GM21786 (cell line): Measurements from ENCODE around the gene CASP1.

Experiments
- ATAC-seq: cut with Tn5 transposase; IDR thresholded peaks from one replicate; pipeline ENCODE4 v1.9.1; 2021; ENCODE audit not compliant: unreplicated experiment

Gene CASP1

GRCh38 chr11:105046898-105047579 lies 12.1 kb upstream of the CASP1 start:
- ATAC-seq = no peak

DNA sequence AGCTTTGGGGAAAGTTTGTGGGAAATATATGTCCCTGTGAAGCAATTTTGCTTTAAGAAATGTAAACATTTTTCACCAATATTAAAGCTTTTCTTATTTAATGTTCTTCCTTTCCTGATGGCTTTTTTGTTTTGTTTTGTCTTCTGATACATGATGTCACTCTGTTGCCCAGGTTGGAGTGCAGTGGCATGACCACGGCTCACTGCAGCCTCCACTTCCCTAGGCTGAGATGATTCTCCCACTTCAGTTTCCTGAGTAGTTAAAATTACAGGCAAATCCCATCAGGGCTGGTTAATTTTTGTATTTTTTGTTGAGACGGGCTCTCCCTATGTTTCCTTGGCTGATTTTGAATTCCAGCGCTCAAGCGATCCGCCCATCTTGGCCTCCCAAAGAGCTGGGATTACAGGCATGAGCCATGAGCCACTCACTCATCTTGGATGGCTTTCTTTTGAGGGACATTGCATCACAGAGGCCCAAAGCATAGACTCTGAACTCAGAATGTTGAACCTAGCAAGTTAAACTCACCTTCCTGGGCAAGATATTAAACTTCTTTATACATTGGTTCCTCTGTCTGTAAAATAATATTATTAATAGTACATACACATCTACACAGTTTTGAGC lies 10.8 kb upstream of the CASP1 start:
- no peak for ATAC-seq

DNA sequence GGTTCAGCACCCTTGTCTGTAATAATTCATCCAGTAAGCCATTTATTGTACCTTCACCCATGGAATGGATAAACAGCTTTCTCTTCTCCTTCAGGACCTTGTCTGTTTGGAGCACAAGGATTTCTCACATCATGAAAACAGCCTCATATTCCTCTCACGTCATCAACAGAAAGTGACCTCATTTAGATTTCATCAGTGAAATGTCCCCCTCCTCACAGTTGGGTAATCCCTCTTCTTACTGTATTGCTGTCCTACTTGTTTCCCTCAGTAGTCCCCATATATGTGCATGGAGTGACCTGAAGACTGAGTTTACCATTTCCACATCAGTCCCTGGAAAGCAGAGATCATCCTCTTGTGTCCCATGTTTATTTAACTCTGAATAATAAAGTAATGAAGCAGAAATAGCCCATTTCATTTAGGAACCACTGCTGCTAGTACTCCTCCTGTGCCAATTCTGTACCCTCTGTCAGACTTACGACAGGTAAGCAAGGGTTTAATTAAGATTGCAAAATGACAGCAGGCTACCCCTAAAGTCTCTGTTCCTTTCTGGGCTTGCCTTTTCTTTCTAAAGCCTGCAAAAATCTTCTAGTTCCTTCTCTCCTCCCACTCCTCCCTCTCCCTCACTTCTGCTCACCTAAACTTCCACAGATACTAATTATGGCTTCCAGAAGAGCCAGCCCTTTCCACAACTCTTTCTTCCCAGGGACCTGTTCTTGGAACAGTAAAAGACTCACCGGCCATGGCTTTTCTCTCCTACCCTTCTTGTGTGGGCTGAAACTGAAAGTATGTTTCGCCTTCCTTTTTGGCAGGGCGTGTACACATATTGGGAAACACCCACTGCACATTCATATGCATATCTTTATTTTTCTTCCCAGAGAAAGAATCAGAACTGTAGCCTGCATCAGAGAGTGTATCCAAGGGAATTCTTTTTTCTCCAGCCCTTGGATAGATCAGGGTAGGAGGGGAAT lies 9.9 kb upstream of the CASP1 start, which contains the start of gene CARD16:
Gene CARD16 (minus strand): TSS at position 779 of the 968 bp plus-strand sequence. CDS start 38 bp downstream, at position 741.
- peak; percentile 99 for ATAC-seq

DNA sequence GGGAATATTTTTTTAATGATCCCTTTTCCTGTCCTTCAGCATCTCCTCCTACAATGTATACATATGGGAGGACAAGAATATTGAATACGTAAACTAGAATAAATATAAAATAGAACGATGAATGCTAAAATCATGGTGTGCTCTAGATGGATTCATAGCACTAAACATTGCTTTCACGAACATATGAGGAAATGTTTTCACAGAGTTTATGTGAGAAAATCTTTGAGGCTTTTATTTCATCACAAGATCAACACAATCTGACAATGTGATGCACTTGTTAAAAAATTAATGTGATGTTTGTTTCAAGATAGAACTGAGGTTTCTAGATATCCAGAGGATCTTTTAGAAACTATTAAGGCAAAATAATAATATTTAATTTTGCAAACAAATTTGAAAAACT lies 7.2 kb upstream of the CASP1 start:
- ATAC-seq = no peak

- no peak for ATAC-seq
Observed at GRCh38 chr11:105040703-105041102, 5.8 kb upstream of the CASP1 start.

DNA sequence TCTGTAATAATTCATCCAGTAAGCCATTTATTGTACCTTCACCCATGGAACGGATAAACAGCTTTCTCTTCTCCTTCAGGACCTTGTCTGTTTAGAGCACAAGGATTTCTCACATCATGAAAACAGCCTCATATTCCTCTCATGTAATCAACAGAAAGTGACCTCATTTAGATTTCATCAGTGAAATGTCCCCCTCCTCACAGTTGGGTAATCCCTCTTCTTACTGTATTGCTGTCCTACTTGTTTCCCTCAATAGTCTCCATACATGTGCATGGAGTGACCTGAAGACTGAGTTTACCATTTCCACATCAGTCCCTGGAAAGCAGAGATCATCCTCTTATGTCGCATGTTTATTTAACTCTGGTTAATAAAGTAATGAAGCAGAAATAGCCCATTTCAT lies 556 bp downstream of the CASP1 start:
- peak; percentile 8 for ATAC-seq

GRCh38 chr11:105033781-105034180 lies 1.2 kb downstream of the CASP1 start:
- no peak for ATAC-seq

- no peak for ATAC-seq
Observed at GRCh38 chr11:105033343-105033742, 1.6 kb downstream of the CASP1 start.

GRCh38 chr11:105032495-105032894 lies 2.4 kb downstream of the CASP1 start:
- ATAC-seq = no peak

DNA sequence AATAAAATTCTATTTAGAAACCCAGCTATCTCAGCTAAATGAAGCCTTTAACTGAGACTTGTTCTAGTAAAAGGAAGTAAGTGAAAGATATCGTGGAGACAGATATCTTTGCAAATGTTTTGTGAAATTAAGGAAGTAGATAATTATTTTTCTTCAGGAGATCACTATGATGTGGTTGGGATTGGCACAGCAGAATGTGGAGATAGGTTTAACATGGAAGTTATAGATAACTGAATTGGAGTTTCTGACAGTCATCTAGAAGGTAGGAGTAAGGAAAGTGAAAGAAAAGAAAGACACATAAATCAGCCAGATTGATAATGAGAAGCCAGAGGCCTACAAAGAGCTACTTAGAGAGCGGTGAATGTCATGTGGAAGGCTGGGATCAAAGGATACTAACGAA lies 7.3 kb downstream of the CASP1 start:
- ATAC-seq = no peak

GRCh38 chr11:105024394-105024793 lies 10.6 kb downstream of the CASP1 start:
- no peak for ATAC-seq

DNA sequence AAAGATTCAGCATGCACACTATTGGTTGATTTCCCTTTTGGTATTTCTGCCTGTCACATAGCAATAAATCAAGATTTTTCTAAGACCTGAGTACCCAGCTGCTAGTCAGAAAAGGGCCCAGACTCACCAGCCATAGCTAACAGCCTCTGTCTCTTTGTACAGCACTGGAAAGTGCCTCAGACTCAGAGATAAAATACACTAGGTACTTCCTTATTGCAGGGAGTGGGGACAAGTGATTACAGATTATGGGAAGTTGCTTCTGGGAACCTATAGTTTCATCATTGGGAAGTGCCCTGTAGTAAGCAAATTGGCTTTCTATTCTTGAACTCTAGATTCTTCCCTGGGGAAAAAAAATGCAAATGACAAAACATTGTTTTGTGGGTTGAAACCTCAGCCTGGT lies 11.9 kb downstream of the CASP1 start, which contains the start of gene CASP5:
Gene CASP5 (minus strand): TSS at position 166 of the 400 bp plus-strand sequence. CDS start 32 bp downstream, at position 134.
- ATAC-seq = no peak

- no peak for ATAC-seq
Observed at GRCh38 chr11:105022527-105022926, 12.4 kb downstream of the CASP1 start.

- ATAC-seq = no peak
Observed at GRCh38 chr11:105007463-105007862, 27.5 kb downstream of the CASP1 start.

DNA sequence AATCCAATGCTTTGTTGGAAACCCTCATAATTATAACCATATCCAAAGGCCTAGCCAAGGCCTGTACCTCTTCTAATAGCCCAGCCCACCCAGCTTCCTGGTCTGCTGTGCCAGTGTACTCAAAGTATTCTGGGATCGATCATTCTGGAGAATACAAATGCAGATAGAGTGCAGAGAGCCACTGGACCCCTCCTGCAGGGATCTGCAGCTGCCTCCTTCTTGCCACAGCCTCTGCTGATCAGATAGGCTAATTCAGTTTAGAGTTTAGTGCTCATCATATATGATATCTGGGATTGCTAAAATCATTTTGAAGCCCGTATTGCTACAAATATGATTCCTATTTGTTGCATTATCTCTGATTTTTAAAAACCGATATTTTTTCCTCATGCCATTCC lies 29.5 kb downstream of the CASP1 start:
- ATAC-seq = no peak

DNA sequence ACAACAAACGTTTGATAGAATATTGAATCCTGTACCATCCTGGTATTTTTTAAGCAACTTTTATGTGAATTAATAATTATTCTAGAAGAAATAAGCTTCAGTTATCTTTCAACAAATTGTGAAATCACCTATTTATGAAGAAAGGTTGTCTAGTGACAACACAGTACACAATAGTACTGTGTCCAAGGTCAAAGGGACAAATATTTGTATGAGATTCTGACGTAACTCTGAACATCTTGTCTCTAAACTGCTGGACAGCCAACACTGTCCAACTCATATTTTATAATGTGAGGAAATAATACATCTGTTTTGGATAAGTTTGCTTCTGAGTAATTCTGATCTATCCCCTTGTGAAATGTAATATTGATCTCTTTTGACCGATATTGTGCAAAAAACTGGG lies 30.9 kb downstream of the CASP1 start:
- ATAC-seq = no peak

GRCh38 chr11:105003151-105003550 lies 31.8 kb downstream of the CASP1 start:
- ATAC-seq = no peak

DNA sequence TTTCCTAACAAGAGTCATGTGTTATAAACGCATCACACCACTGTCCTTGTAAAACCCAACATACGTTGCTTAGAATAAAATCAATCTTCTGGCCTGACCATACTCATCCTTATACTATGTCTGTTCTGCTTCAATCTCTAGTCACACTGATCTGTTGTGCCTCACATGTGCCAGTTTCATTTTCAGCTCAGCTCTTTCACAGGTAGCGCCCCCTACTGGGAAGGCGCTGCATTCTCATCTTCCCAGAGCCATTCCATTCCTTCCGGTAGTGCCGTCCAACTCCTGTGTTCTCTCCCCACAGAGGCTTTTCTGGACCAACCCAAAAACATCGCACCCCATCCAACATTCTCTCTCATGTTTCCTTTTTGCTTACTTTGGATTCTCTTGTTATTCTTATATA lies 34.1 kb downstream of the CASP1 start:
- peak; percentile 83 for ATAC-seq

- no peak for ATAC-seq
Observed at GRCh38 chr11:105000167-105000566, 34.8 kb downstream of the CASP1 start.

DNA sequence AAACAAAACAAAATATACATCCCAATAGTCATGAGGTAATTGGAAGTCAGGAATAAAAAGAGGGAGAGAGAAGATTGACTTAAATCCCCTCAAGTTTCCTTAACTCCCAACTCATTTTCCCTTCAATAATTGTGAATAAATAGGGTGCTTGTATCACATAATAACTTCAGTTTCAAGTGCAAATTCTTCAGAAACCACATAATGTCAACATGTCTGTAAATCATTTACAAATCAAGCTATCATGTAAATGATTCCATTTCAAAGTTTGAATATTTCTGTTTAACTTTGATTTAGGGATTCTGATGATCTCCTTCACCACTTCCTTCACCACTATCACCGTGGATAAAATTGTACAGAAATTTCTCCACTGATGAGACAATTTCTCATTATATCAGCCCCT lies 35.2 kb downstream of the CASP1 start:
- no peak for ATAC-seq

- ATAC-seq = no peak
Observed at GRCh38 chr11:104997288-104997687, 37.7 kb downstream of the CASP1 start.
